ENCODE results near the gene RBM39. TPM values are rescaled to one million over a fixed set of nuclear protein-coding genes. Genes with fewer than 3 reads are reported as not detected.

The RBM39 gene
- total and polyA plus RNA-seq, 9 of the 15 experiments (the other 6 are each of a cell fraction or from before 2014, with no cell fraction given), result 143 to 319 (median 228) TPM

GRCh38 chr20:35699127-35699956 lies 42.7 kb downstream of the RBM39 start, which contains the start of the genes NFS1 and ROMO1 (continued):
- TF ChIP-seq FUS (optimal IDR thresholded peaks at IDR 0.05; ENCODE audit: low read depth, low read length), result peak; percentile 68
- TF ChIP-seq ETV1 (tag; conservative IDR thresholded peaks at IDR 0.05; ENCODE audit: low read depth), result peak; percentile 45
- TF ChIP-seq SLC30A9 (CRISPR knock-in tag; IDR thresholded peaks at IDR 0.05), result no peak
- TF ChIP-seq ZEB2 (IDR thresholded peaks at IDR 0.05), result 0 out of 2 replicates have a peak, but pooled peaks have one; percentile 18
- peak; percentile 100 for TF ChIP-seq GABPA (tag; conservative IDR thresholded peaks at IDR 0.05; ENCODE audit: low read depth)
- peak; percentile 75; the same call in 1 of the 2 replicates for TF ChIP-seq MYC (IDR thresholded peaks at IDR 0.05; ENCODE audit: low read depth, low read length)
- peak; percentile 77; the same call in 1 of the 2 replicates for TF ChIP-seq MYC (CRISPR knock-in tag; IDR thresholded peaks at IDR 0.05; ENCODE audit: borderline replicate concordance, low read depth)
- TF ChIP-seq UBTF (IDR thresholded peaks at IDR 0.05; ENCODE audit: borderline replicate concordance in 1 of 2, low read depth in 2 of 2, low read length in 2 of 2), result peak in 1 of 2 experiments; percentile 91; a peak in 2 of 4 replicates
- no peak for TF ChIP-seq HIVEP1 (CRISPR knock-in tag; IDR thresholded peaks at IDR 0.05)
- no peak for TF ChIP-seq MAFF (IDR thresholded peaks at IDR 0.05; ENCODE audit: low read length)
- TF ChIP-seq FOXA3 (CRISPR knock-in tag; conservative IDR thresholded peaks at IDR 0.05 in 1 of 2, IDR thresholded peaks at IDR 0.05 in 1 of 2), result peak in 1 of 2 experiments; percentile 52; a peak in 1 of 4 replicates
- TF ChIP-seq ZNF444 (CRISPR knock-in tag; IDR thresholded peaks at IDR 0.05), result no peak
- no peak for TF ChIP-seq DNMT1 (IDR thresholded peaks at IDR 0.05)
- TF ChIP-seq E2F1 (CRISPR knock-in tag; IDR thresholded peaks at IDR 0.05), result 0 out of 2 replicates have a peak, but pooled peaks have one; percentile 47
- TF ChIP-seq ZFX (CRISPR knock-in tag; IDR thresholded peaks at IDR 0.05), result peak; percentile 93
- TF ChIP-seq RAD21 (CRISPR knock-in tag; conservative IDR thresholded peaks at IDR 0.05 in 1 of 2, IDR thresholded peaks at IDR 0.05 in 1 of 2), result no peak
- no peak for TF ChIP-seq HNRNPL (IDR thresholded peaks at IDR 0.05; ENCODE audit: low read depth, low read length)
- TF ChIP-seq PCBP2 (IDR thresholded peaks at IDR 0.05; ENCODE audit: low read depth, low read length, poor library complexity, severe bottlenecking), result no peak
- TF ChIP-seq PTBP1 (IDR thresholded peaks at IDR 0.05; ENCODE audit: low read depth, low read length), result no peak
- no peak for TF ChIP-seq IRF2 (CRISPR knock-in tag; IDR thresholded peaks at IDR 0.05)
- TF ChIP-seq SRSF7 (optimal IDR thresholded peaks at IDR 0.05; ENCODE audit: low read depth, low read length), result no peak
